CD1c-positive myeloid dendritic cell (primary cell): ENCODE measurements around the gene MTERF2.

ENCODE experiments used
- DNase-seq: peaks from one replicate; pipeline ENCODE4 v3.0.0-alpha.2; 2016; ENCODE audit errors: extremely low spot score

Gene MTERF2

GRCh38 chr12:106994579-106995220, 7.8 kb upstream of the MTERF2 start:
- DNase-seq, result no peak

DNA sequence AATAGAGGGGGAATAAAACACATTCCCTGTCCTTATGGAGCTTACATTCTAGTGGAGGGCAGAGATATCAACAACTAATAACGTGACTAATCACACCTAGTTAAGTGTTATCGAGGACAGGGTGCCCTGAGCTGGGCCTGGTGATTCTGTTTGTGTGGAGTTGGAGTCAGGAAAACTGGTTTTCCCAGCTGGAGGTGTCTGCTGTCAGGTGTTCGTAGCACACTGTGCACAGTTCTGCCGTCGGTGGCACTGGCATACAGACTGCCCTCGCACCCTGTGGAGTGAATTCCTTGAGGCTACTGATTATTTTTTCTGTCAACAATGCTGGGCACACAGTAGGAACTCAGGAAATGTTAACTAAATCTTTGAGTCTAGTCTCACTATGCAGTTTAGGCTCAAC, 900 bp upstream of the MTERF2 start:
- DNase-seq, result no peak

DNA sequence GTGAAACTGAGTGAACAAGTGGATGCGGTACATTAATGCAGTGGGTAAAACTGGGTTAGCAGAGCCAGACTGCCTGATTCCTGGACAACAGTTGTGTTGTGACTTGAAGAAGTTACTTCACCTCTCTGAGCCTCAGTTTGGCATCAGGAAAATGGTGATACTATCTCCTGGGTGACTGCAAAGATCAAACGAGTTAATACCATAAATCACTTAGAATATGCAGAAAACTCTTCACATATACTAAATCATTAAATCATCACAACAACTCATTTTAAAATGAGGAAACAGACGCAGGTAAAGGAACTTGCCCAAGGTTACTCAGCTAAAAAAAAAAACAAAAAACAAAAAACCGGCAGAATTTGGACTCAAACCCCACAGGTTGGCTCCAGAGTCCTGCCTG, 811 bp downstream of the MTERF2 start:
- no peak for DNase-seq

DNA sequence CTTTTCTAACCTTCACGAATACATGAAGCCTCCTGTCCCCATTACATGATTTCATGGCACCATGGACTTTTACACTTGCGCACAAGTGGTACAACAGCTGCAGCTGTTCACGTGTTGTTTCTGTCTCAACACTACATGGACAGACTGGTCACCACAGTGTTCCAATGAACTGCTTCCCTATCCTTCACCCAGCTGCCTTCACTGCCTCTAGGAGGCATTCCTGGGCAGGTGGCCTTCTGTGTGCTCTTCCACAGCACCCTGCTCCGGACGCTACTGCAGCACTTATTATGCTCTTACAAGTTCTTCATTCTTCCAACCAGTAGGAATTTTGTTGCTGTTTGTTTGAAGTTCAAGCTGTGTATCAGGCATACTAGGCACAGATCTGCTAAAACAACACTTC, 1.5 kb downstream of the MTERF2 start:
- DNase-seq, result no peak

DNA sequence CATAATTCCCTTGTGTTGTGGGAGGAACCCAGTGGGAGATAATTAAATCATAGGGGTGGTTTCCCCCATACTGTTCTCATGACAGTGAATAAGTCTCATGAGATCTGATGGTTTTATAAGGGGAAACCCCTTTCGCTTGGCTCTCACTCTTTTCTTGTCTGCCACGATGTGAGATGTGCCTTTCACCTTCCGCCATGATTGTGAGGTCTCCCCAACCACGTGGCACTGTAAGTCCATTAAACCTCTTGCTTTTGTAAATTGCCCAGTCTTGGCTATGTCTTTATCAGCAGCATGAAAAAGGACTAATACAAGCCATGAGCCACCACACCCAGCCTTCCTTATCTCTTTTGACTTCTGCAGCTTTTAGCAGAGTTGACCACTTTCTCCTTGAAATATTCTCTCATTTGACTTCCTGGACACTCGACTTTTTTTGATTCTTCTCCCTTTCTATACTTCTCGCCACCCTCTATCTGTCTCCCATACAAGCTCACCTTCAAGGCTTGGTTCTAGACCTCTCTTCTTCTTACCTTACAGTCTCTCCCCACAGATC, 2.3 kb downstream of the MTERF2 start:
- DNase-seq, result no peak

GRCh38 chr12:106982229-106982628, 4.7 kb downstream of the MTERF2 start:
- no peak for DNase-seq

DNA sequence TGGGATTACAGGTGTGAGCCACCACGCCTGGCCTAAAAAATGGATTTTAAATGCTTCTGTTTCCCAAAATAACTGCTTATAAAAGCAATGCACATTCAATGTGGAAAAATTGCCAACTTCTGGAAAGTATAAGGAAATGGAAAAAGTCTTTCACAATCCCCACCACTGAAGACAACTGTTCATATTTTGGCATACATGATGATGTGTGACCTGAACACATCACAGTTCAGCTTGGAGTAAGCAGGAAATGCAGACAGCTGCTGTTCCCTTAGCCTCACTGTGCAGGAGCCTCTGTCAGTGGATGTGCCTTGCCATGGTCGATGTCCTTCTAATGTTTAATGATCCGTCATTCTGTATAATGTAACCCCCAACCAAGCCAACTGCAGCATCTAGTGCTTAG, 5.2 kb downstream of the MTERF2 start:
- DNase-seq, result no peak

DNA sequence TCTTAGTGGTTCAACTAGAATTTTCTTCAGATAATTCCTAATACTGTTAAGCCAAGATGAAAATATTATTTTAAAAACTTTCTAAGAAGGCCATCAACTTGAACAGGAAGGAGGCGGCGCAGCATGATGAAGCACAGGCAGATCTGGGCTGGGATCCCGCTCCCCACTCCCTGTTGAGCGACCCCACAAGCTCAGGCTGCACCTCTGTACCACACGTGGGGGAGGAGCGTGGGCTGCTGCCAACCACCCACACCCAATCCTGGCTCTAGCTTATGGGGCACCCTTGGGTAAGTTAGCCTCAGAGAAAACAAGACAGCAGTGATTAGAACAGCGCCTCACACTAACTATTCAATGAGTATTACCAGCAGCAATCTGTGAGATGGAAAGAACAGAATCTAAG, 6.0 kb downstream of the MTERF2 start:
- no peak for DNase-seq

DNA sequence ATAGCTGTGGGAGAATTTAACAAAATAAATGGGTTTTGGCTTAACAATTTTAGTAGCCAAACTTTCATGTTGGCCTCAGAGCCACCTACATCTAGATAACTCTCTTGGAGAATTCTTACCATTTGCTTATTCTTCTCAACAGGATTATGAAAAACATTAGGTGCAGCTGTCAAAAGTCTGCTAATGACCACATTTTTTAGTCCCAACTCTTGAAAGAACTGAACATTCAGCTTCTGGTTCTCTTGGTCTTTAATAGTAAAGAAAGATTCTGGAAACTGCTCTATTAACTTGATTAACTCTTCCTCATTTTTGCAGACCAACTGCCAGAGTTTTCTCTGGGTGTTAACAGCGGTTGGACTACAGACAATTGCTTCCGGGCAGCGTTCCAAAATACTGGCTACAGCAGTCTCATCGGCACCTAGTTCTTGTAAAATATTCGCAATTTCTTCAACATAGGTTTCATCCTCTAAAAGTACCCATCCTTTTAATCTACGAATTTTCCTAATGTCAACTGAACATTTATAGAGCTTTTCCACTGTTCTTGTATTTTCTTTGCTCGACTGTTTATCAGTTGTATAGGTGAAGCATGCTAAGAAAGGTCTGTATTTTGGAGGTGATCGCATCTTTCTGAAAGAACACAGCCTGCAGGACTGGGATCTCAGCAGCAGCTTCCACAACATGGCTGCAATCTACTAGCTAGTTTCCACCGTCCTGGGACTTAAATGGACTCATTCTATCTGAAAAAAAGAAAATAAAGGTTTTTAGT, 8.7 kb downstream of the MTERF2 start:
- DNase-seq, result no peak

GRCh38 chr12:106976668-106977067, 10.3 kb downstream of the MTERF2 start:
- no peak for DNase-seq

GRCh38 chr12:106975993-106976658, 10.8 kb downstream of the MTERF2 start:
- DNase-seq, result no peak

- no peak for DNase-seq
Measured at GRCh38 chr12:106975098-106975497, 11.8 kb downstream of the MTERF2 start.

- DNase-seq, result no peak
Measured at GRCh38 chr12:106974511-106974910, 12.4 kb downstream of the MTERF2 start.

DNA sequence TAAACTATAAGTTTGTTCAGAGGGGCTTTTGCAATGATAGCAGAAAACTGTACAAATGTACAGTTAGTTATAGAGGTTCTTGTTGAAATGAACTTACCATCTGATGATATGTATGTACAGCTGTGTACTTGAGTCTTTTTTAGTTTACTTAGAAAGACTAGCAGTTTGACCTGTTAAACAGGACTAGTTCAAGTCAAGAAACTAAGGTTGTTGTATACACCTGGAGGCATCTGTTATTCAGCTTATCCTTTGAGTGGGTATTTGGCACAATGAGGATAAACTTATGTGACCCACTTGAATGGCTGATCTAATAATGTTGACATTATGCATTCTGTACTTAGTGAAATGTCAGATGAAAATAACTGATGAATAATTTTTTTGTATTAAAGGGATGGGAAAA, 13.4 kb downstream of the MTERF2 start:
- DNase-seq, result no peak

- no peak for DNase-seq
Measured at GRCh38 chr12:106971065-106971464, 15.9 kb downstream of the MTERF2 start.

GRCh38 chr12:106964526-106964925, 22.4 kb downstream of the MTERF2 start:
- DNase-seq, result no peak

GRCh38 chr12:106962286-106962685, 24.7 kb downstream of the MTERF2 start:
- no peak for DNase-seq

- DNase-seq, result no peak
Measured at GRCh38 chr12:106960443-106960842, 26.5 kb downstream of the MTERF2 start.

- DNase-seq, result no peak
Measured at GRCh38 chr12:106957583-106957982, 29.4 kb downstream of the MTERF2 start.

DNA sequence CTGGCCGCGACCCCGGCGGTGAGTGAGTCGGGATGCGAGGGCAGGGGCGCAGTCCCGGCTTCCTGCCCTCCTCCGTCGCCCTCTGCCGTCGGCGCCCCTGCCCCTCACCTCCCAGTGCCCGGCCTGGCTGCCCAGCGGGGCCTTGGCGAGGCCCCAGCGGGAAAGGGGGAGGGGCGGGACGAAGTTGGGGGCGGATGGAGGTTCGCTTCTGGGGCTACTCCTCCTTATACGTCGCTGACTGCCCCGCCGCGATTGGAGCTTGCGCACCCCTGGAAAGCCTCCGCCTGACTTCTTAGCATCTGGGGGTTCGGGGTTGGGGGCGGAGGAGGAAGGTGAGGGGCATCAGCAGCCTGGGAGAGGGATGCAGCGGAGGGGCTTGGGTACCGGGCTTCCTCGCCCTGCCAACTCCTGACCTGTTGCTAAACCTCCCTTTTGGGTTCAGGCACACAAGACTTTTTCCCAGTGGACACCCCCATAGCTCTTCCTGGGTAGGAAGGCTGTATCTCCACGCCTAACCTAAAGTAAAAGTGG, 30.8 kb downstream of the MTERF2 start:
- peak; percentile 43 for DNase-seq

DNA sequence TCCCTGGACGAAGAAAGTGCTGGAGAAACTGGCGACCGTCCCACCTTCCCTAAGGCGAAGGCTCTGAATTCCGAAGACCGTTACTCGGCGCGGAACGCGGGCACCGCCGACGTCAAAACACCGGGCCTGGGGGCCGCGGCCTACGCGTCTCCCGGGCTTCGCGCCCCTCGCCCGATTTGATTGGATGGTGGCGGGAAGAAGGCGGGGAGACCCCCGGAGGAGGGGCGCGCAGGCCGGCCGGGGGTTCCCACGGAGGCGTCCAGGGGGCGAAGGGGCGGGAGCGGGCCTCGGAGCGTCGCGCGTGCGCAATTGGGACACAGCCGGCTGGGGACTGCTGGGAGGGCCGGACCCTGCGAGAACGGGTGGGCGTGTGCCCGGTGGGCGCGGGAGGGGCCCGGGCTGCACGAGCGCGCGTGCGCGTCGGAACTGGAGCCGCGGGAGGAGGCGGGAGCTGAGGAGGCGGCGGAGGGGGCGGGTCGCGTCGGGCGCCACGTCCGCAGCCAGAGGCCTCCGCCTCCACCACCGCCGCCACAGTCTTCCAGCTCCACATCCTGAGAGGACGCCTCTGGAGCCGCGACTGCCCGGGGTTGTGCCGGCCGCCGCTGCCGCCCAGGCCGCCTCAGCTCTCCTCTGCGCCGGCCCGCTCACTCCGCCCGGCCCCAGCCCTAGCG, 31.4 kb downstream of the MTERF2 start, which contains the start of gene TMEM263:
Gene TMEM263 (plus strand): TSS at position 531 of the 671 bp plus-strand sequence. CDS start 11,210 bp downstream, outside the sequence.
- peak; percentile 86 for DNase-seq
